Measurements from ENCODE around the gene MTFMT.

Gene MTFMT

DNA sequence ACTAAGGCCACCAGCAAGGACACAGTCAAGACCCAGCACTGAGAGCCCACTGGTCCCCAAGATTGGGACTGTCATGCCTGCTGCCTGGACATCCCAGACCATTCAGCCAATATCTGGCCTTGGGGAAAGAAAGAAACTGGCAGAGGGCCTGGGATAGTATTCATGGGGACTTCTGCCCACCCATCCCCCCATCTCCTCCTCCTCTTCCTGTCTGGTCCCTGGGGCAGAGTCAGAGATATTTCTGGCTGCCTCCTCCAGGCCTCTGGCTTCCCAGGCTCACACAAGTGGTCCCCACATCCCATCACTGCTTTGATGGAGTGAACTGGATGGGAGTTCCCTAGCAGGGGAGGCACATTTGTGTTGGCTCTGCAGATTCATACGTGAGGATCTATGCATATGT lies 42.6 kb upstream of the MTFMT start:
- no peak for TF ChIP-seq GLIS3 (CRISPR knock-in tag; IDR thresholded peaks at IDR 0.05)
- TF ChIP-seq SNAI2 (CRISPR knock-in tag; IDR thresholded peaks at IDR 0.05) = no peak
- TF ChIP-seq, protein P1, sequence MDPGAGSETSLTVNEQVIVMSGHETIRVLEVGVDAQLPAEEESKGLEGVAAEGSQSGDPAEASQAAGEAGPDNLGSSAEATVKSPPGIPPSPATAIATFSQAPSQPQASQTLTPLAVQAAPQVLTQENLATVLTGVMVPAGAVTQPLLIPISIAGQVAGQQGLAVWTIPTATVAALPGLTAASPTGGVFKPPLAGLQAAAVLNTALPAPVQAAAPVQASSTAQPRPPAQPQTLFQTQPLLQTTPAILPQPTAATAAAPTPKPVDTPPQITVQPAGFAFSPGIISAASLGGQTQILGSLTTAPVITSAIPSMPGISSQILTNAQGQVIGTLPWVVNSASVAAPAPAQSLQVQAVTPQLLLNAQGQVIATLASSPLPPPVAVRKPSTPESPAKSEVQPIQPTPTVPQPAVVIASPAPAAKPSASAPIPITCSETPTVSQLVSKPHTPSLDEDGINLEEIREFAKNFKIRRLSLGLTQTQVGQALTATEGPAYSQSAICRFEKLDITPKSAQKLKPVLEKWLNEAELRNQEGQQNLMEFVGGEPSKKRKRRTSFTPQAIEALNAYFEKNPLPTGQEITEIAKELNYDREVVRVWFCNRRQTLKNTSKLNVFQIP (CRISPR knock-in tag; IDR thresholded peaks at IDR 0.05; ENCODE audit: borderline replicate concordance, low read depth) = no peak
- TF ChIP-seq ZFP3 (CRISPR knock-in tag; IDR thresholded peaks at IDR 0.05) = no peak
- no peak for TF ChIP-seq ZFP30 (CRISPR knock-in tag; IDR thresholded peaks at IDR 0.05)
- no peak for TF ChIP-seq OSR1 (CRISPR knock-in tag; IDR thresholded peaks at IDR 0.05)
- TF ChIP-seq, protein P2, sequence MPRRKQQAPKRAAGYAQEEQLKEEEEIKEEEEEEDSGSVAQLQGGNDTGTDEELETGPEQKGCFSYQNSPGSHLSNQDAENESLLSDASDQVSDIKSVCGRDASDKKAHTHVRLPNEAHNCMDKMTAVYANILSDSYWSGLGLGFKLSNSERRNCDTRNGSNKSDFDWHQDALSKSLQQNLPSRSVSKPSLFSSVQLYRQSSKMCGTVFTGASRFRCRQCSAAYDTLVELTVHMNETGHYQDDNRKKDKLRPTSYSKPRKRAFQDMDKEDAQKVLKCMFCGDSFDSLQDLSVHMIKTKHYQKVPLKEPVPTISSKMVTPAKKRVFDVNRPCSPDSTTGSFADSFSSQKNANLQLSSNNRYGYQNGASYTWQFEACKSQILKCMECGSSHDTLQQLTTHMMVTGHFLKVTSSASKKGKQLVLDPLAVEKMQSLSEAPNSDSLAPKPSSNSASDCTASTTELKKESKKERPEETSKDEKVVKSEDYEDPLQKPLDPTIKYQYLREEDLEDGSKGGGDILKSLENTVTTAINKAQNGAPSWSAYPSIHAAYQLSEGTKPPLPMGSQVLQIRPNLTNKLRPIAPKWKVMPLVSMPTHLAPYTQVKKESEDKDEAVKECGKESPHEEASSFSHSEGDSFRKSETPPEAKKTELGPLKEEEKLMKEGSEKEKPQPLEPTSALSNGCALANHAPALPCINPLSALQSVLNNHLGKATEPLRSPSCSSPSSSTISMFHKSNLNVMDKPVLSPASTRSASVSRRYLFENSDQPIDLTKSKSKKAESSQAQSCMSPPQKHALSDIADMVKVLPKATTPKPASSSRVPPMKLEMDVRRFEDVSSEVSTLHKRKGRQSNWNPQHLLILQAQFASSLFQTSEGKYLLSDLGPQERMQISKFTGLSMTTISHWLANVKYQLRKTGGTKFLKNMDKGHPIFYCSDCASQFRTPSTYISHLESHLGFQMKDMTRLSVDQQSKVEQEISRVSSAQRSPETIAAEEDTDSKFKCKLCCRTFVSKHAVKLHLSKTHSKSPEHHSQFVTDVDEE (CRISPR knock-in tag; IDR thresholded peaks at IDR 0.05) = no peak
- TF ChIP-seq ISL1 (CRISPR knock-in tag; IDR thresholded peaks at IDR 0.05) = no peak
- no peak for ATAC-seq

GRCh38 chr15:65071381-65071811 lies 42.0 kb upstream of the MTFMT start:
- ATAC-seq = peak; percentile 35; the same call in 2 of the 3 replicates
- TF ChIP-seq, protein P1 (CRISPR knock-in tag; IDR thresholded peaks at IDR 0.05; ENCODE audit: borderline replicate concordance, low read depth) = no peak
- TF ChIP-seq BACH2 (CRISPR knock-in tag; IDR thresholded peaks at IDR 0.05; ENCODE audit: borderline replicate concordance) (no peak), RARB (CRISPR knock-in tag; IDR thresholded peaks at IDR 0.05) (no peak), CSDC2 (CRISPR knock-in tag; IDR thresholded peaks at IDR 0.05) (no peak)

DNA sequence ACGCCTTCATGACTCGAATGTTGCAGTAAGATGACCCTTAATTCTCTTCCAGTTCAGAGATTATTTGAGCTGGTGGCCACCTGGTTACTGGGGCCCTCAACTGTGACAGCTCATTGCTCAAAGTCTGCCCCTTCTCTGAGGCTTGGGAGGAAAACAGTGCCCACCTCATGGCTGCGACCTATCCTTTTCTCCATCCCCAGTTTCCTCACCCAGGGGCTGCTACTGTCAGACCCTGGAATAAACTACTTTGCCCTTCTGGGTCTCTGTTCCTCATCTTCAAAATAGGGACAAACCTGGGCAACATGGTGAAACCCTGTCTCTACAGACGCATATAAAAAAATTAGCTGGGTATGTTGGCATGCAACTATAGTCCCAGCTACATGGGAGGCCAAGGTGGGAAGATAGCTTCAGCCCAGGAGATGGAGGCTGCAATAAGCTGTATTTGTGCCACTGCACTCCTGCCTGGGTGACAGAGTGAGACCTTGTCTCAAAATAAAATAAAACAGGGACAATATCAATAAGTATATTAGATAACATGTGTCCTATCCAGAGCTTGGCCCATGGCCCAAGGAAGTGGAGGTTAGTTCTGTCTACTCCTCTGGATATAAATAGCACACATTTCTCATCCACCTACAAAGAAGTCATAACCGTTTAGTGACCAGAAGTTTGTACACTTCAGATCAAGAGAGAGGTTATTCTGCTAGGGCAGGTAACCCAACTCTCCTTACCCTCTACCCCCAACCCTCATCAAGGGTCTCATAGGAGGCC lies 40.5 kb upstream of the MTFMT start:
- TF ChIP-seq ZFP3 (CRISPR knock-in tag; IDR thresholded peaks at IDR 0.05) (no peak), RARB (CRISPR knock-in tag; IDR thresholded peaks at IDR 0.05) (no peak), TOX (CRISPR knock-in tag; IDR thresholded peaks at IDR 0.05; ENCODE audit: borderline replicate concordance) (no peak), BACH2 (CRISPR knock-in tag; IDR thresholded peaks at IDR 0.05; ENCODE audit: borderline replicate concordance) (no peak), ZFP30 (CRISPR knock-in tag; IDR thresholded peaks at IDR 0.05) (no peak), GLIS3 (CRISPR knock-in tag; IDR thresholded peaks at IDR 0.05) (no peak), ZNF8 (CRISPR knock-in tag; IDR thresholded peaks at IDR 0.05) (no peak), ARNTL (CRISPR knock-in tag; IDR thresholded peaks at IDR 0.05; ENCODE audit: borderline replicate concordance, low read depth) (no peak), ISL1 (CRISPR knock-in tag; IDR thresholded peaks at IDR 0.05) (no peak), ZC3H10 (CRISPR knock-in tag; IDR thresholded peaks at IDR 0.05) (no peak), PPARA (CRISPR knock-in tag; IDR thresholded peaks at IDR 0.05; ENCODE audit: borderline replicate concordance) (no peak), ZNF565 (CRISPR knock-in tag; conservative IDR thresholded peaks at IDR 0.05; ENCODE audit: low read depth) (no peak), CSRNP3 (CRISPR knock-in tag; IDR thresholded peaks at IDR 0.05) (no peak), ZNF70 (CRISPR knock-in tag; IDR thresholded peaks at IDR 0.05) (no peak), CSDC2 (CRISPR knock-in tag; IDR thresholded peaks at IDR 0.05) (no peak), SNAI2 (CRISPR knock-in tag; IDR thresholded peaks at IDR 0.05) (no peak)
- TF ChIP-seq, protein P3, sequence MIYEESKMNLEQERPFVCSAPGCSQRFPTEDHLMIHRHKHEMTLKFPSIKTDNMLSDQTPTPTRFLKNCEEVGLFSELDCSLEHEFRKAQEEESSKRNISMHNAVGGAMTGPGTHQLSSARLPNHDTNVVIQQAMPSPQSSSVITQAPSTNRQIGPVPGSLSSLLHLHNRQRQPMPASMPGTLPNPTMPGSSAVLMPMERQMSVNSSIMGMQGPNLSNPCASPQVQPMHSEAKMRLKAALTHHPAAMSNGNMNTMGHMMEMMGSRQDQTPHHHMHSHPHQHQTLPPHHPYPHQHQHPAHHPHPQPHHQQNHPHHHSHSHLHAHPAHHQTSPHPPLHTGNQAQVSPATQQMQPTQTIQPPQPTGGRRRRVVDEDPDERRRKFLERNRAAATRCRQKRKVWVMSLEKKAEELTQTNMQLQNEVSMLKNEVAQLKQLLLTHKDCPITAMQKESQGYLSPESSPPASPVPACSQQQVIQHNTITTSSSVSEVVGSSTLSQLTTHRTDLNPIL (CRISPR knock-in tag; IDR thresholded peaks at IDR 0.05; ENCODE audit: low read depth) = no peak
- TF ChIP-seq, protein P1 (CRISPR knock-in tag; IDR thresholded peaks at IDR 0.05; ENCODE audit: borderline replicate concordance, low read depth) = no peak
- TF ChIP-seq, protein P4, sequence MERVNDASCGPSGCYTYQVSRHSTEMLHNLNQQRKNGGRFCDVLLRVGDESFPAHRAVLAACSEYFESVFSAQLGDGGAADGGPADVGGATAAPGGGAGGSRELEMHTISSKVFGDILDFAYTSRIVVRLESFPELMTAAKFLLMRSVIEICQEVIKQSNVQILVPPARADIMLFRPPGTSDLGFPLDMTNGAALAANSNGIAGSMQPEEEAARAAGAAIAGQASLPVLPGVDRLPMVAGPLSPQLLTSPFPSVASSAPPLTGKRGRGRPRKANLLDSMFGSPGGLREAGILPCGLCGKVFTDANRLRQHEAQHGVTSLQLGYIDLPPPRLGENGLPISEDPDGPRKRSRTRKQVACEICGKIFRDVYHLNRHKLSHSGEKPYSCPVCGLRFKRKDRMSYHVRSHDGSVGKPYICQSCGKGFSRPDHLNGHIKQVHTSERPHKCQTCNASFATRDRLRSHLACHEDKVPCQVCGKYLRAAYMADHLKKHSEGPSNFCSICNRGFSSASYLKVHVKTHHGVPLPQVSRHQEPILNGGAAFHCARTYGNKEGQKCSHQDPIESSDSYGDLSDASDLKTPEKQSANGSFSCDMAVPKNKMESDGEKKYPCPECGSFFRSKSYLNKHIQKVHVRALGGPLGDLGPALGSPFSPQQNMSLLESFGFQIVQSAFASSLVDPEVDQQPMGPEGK (CRISPR knock-in tag; IDR thresholded peaks at IDR 0.05; ENCODE audit: borderline replicate concordance) = no peak
- no peak for ATAC-seq

Measured in SK-N-SH treated with all-trans-retinoic acid at 6 μM for 48 hours (cell line).